Placental epithelial cell (primary cell): ENCODE results near the gene SENP8. TPM values are rescaled to one million over a fixed set of nuclear protein-coding genes. Genes with fewer than 3 reads are reported as not detected.

Experiments used
- total RNA-seq: library from RNA; depleted of rRNA; stranded (reverse); fragments of >200 nt; gene quantifications from 2 replicates; pipeline ENCODE4 v1.2.3, GENCODE V29; 2012

Gene SENP8
- total RNA-seq, result 1.6 and 3.5 TPM in 2 replicates

DNA sequence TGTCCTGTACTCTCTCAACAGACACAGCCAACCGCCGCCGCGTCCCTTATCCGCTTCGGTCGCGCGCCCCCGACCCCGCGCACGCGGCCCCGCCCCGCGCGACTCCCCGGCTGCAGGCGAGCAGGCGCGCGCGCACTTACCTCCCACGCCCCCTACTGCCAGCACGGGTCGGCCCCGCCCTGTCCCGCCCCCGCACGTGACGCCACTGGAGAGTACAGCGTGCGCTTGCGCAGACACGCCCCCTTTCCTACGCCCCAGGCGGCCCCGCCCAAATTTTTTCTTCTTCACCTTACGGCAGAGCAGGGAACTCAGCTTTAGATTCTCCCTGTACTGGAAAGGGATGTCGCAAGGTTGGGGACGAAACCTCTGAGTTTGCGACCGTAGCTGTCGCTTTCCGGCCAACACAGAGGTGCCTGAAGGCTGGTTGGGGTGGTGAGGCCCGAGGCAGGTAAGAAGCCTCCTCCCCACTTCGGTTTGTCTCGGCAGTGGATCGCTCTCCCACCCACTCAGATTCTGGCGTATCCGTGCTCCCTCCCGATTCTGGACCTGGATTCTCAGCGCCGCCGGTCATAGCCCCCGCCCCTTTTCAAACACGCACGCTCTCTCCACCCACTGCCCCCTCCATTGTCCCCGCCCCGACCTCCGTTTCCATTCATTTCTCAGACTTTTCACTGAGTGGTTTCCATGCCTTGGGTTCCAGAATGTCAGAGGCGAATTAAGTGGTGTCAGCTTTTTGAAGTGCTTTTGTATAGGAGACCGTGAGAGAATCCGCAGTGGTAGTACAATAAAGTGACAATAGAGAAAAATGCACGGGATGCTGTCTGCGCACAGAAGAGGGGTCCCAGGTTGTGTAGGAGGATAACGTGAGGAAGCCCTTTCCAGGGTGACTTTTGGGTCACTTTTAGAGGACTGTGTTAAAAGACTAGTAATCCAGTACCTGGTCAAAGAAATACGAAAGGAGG lies at the start of gene SENP8, which contains the start of gene MYO9A:
TSS of gene SENP8 (plus strand) at position 387 of the 962 bp plus-strand sequence. CDS start 21,221 bp downstream, outside the sequence.
TSS of gene MYO9A (minus strand) at position 134 of the 962 bp plus-strand sequence. CDS start 71,587 bp downstream, outside the sequence.

Other genes starting within 250 kb of the SENP8 start
- 53.0 and 76.6 TPM in 2 replicates for gene MYO9A, start 253 bp upstream of the SENP8 start, total RNA-seq
- gene GRAMD2A, start 79.4 kb downstream of the SENP8 start, total RNA-seq, result 86.4 and 116 TPM in 2 replicates
- gene PKM, start 112.8 kb downstream of the SENP8 start, total RNA-seq, result 1,123 and 3,883 TPM in 2 replicates
- gene PARP6, start 154.2 kb downstream of the SENP8 start, total RNA-seq, result 31.9 and 36.5 TPM in 2 replicates
- 0.11 and 0.79 TPM in 2 replicates for gene CELF6, start 201.8 kb downstream of the SENP8 start, total RNA-seq